Mesothelial cell of epicardium (in vitro differentiated cells): ENCODE data around the gene HDAC10. TPM values are rescaled to one million over a fixed set of nuclear protein-coding genes. Genes with fewer than 3 reads are reported as not detected.
"Not testable (repeated sequence)": the region's sequence is repeated elsewhere in the genome, so short reads cannot be mapped to it uniquely, and the experiment has no call there.

ENCODE experiments used
- DNase-seq, 2 experiments: peaks; one replicate each; pipeline ENCODE4 v3.0.0; 2021; ENCODE audit warnings: low spot score in 2 of 2; ENCODE audit not compliant: unreplicated experiment in 2 of 2
- H3K27ac Mint-ChIP-seq: 2 replicates; pipeline ENCODE4 v1.8.0; 2021; ENCODE audit warnings: mixed read lengths
- H3K27me3 Mint-ChIP-seq: 2 replicates; pipeline ENCODE4 v1.8.0; 2021; ENCODE audit warnings: low read depth, mixed read lengths
- H3K36me3 Mint-ChIP-seq: 2 replicates; pipeline ENCODE4 v1.8.0; 2021; ENCODE audit warnings: mixed read lengths
- H3K4me1 Mint-ChIP-seq: 2 replicates; pipeline ENCODE4 v1.8.0; 2021; ENCODE audit warnings: mixed read lengths
- H3K4me3 Mint-ChIP-seq: 2 replicates; pipeline ENCODE4 v1.8.0; 2021; ENCODE audit warnings: mild to moderate bottlenecking, moderate library complexity, mixed read lengths
- H3K9me3 Mint-ChIP-seq: 2 replicates; pipeline ENCODE4 v1.8.0; 2021; ENCODE audit warnings: mixed read lengths
- total RNA-seq: library from RNA; stranded (reverse); gene quantifications from 3 replicates; pipeline ENCODE4 v1.2.1, GENCODE V29; 2021
- TF ChIP-seq, protein P1 (sequence below): fragments of 200-600 bp; sonication (generic); IDR thresholded peaks from one replicate; pipeline ENCODE4 v1.5.0; 2021; ENCODE audit warnings: antibody characterized with exemption; ENCODE audit not compliant: unreplicated experiment

The HDAC10 gene
- total RNA-seq, 1 donor from 2014 or later: 79.5 TPM

GRCh38 chr22:50274311-50274710, 23.2 kb upstream of the HDAC10 start:
- DNase-seq: no peak
- TF ChIP-seq, protein P1, sequence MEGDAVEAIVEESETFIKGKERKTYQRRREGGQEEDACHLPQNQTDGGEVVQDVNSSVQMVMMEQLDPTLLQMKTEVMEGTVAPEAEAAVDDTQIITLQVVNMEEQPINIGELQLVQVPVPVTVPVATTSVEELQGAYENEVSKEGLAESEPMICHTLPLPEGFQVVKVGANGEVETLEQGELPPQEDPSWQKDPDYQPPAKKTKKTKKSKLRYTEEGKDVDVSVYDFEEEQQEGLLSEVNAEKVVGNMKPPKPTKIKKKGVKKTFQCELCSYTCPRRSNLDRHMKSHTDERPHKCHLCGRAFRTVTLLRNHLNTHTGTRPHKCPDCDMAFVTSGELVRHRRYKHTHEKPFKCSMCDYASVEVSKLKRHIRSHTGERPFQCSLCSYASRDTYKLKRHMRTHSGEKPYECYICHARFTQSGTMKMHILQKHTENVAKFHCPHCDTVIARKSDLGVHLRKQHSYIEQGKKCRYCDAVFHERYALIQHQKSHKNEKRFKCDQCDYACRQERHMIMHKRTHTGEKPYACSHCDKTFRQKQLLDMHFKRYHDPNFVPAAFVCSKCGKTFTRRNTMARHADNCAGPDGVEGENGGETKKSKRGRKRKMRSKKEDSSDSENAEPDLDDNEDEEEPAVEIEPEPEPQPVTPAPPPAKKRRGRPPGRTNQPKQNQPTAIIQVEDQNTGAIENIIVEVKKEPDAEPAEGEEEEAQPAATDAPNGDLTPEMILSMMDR: no peak
- H3K9me3 Mint-ChIP-seq: no peaks in the 10 kb centered on the region
- H3K36me3 Mint-ChIP-seq: peaks cover 17% of the 10 kb centered on the region
- H3K27ac Mint-ChIP-seq: peak overlapping the region; percentile 44
- no peak overlapping the region for H3K4me3 Mint-ChIP-seq
- peaks cover 18% of the 10 kb centered on the region for H3K4me1 Mint-ChIP-seq
- H3K27me3 Mint-ChIP-seq: peaks cover 4% of the 10 kb centered on the region

- H3K27ac Mint-ChIP-seq: peak overlapping the region; percentile 44
- not testable (repeated sequence) for H3K4me3 Mint-ChIP-seq, DNase-seq, H3K27me3 Mint-ChIP-seq, H3K9me3 Mint-ChIP-seq
- H3K36me3 Mint-ChIP-seq: peaks cover 17% of the 10 kb centered on the region
- H3K4me1 Mint-ChIP-seq: peaks cover 21% of the 10 kb centered on the region
Measured at GRCh38 chr22:50273781-50274180, 22.7 kb upstream of the HDAC10 start.

- H3K4me1 Mint-ChIP-seq: peaks cover 24% of the 10 kb centered on the region
- not testable (repeated sequence) for H3K27ac Mint-ChIP-seq, DNase-seq, H3K4me3 Mint-ChIP-seq, H3K9me3 Mint-ChIP-seq
- H3K36me3 Mint-ChIP-seq: peaks cover 17% of the 10 kb centered on the region
- H3K27me3 Mint-ChIP-seq: peaks cover 14% of the 10 kb centered on the region
Measured at GRCh38 chr22:50273352-50273751, 22.3 kb upstream of the HDAC10 start.

DNA sequence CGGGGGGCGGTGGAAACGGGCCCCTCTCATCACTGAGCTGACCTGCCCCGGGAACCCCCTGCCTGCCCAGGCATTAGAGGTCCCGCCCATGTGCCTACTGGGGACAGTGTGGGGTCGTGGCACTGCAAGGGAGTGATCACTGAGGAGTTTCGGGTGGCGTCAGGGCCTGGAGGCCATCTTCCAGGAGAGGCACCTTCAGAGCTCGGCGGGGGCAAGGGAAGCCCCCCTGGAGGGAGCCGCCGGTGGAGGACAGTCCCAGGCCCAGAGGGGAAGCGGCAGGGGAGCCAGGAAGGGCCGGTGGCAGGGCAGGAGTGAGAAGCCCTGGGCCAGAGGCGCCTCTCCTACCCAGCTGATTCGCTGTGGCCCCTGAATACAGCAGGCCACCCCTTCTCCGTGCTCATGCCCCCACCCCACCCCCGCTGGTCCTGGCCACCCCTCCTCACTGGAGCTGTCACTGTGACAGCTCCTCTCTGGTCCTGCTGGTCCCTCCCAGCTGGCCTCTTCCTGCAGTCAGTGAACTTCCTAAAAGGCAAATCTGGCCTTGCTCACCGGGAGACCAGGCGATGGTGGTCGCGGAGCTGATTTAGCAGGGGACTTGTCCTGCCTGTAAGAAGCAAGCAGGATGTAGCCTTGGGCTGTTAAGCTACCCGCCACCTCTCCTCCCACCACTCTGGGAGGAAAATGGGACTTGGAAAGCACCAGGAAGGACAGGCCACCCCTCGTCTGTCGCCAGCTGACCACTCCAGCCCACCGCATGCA, 21.2 kb upstream of the HDAC10 start:
- DNase-seq: no peak
- Mint-ChIP-seq H3K9me3 (no peaks in the 10 kb centered on the region), H3K4me1 (peaks cover 24% of the 10 kb centered on the region), H3K36me3 (peaks cover 12% of the 10 kb centered on the region), H3K27ac (no peak overlapping the region), H3K4me3 (peak overlapping the region; percentile 41), H3K27me3 (peaks cover 18% of the 10 kb centered on the region)
- TF ChIP-seq, protein P1: no peak

DNA sequence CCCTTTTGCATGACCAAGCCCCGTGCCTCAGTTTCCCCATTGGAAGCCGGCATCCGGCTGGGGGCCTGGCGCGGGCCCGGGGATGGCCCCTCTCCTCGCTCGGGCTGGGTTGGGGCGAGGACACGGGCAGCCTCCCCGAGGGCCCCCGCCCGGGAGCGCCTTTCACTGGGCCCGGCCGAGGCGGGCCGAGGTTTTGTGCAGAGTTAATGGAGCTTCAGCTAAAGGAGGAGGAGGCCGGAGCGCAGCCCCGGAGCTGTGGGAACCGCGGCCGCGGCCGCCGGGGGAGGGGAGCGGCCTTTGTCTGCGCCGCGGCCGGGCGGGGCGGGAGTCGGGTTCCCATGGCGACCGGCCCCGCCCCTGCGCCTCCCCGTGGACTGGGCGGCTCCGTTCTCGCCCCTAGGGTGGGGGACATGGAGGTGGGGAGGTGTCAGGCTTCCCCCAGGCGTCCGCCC, 20.5 kb upstream of the HDAC10 start:
- Mint-ChIP-seq H3K4me1 (peaks cover 24% of the 10 kb centered on the region), H3K9me3 (no peaks in the 10 kb centered on the region), H3K36me3 (peaks cover 12% of the 10 kb centered on the region), H3K4me3 (peak overlapping the region; percentile 49), H3K27ac (no peak overlapping the region), H3K27me3 (peaks cover 18% of the 10 kb centered on the region)
- TF ChIP-seq, protein P1: no peak
- DNase-seq: peak in 1 of 2 experiments; percentile 51

- peaks cover 24% of the 10 kb centered on the region for H3K4me1 Mint-ChIP-seq
- H3K4me3 Mint-ChIP-seq: peak overlapping the region; percentile 52
- TF ChIP-seq, protein P1: no peak
- peaks cover 25% of the 10 kb centered on the region for H3K27me3 Mint-ChIP-seq
- peak; percentile 58 to 79 for DNase-seq
- H3K36me3 Mint-ChIP-seq: peaks cover 12% of the 10 kb centered on the region
- H3K27ac Mint-ChIP-seq: no peak overlapping the region
- no peaks in the 10 kb centered on the region for H3K9me3 Mint-ChIP-seq
Measured at GRCh38 chr22:50270666-50271394, 19.8 kb upstream of the HDAC10 start.
